CD4-positive, alpha-beta T cell treated with Interleukin-17A for 1 hour (primary cell): ENCODE measurements around the gene NUDT1.

Source experiments
- DNase-seq: peaks from one replicate; pipeline ENCODE4 v3.0.0-alpha.2; 2020

Gene NUDT1

GRCh38 chr7:2224934-2225333, 17.1 kb upstream of the NUDT1 start:
- no peak for DNase-seq

GRCh38 chr7:2225336-2225735, 16.7 kb upstream of the NUDT1 start:
- DNase-seq, result no peak

- no peak for DNase-seq
Measured at GRCh38 chr7:2225830-2226229, 16.2 kb upstream of the NUDT1 start.

GRCh38 chr7:2227699-2228098, 14.3 kb upstream of the NUDT1 start:
- no peak for DNase-seq

- DNase-seq, result no peak
Measured at GRCh38 chr7:2228921-2229320, 13.1 kb upstream of the NUDT1 start.

GRCh38 chr7:2229467-2229866, 12.6 kb upstream of the NUDT1 start:
- DNase-seq, result no peak

- DNase-seq, result no peak
Measured at GRCh38 chr7:2230226-2230625, 11.8 kb upstream of the NUDT1 start.

GRCh38 chr7:2230882-2231281, 11.1 kb upstream of the NUDT1 start:
- no peak for DNase-seq

GRCh38 chr7:2231992-2232765, 9.8 kb upstream of the NUDT1 start:
- DNase-seq, result peak; percentile 19

- DNase-seq, result peak; percentile 90
Measured at GRCh38 chr7:2232766-2233520, 9.1 kb upstream of the NUDT1 start, which contains the start of gene MAD1L1. MAD1L1 (minus strand) TSS chr7:2232945; CDS start chr7:2230133, 2,812 bp downstream.

- no peak for DNase-seq
Measured at GRCh38 chr7:2233926-2234325, 8.1 kb upstream of the NUDT1 start.

GRCh38 chr7:2237109-2237602, 4.9 kb upstream of the NUDT1 start:
- DNase-seq, result peak; percentile 34

GRCh38 chr7:2239242-2239641, 2.8 kb upstream of the NUDT1 start:
- DNase-seq, result no peak

- DNase-seq, result peak; percentile 16
Measured at GRCh38 chr7:2242541-2243429, 759 bp downstream of the NUDT1 start.

- no peak for DNase-seq
Measured at GRCh38 chr7:2243458-2243857, 1.4 kb downstream of the NUDT1 start.

GRCh38 chr7:2244404-2244995, 2.5 kb downstream of the NUDT1 start:
- DNase-seq, result no peak

GRCh38 chr7:2245883-2246675, 4.1 kb downstream of the NUDT1 start:
- DNase-seq, result no peak

GRCh38 chr7:2247141-2247995, 5.3 kb downstream of the NUDT1 start:
- DNase-seq, result no peak

GRCh38 chr7:2248984-2249694, 7.1 kb downstream of the NUDT1 start:
- peak; percentile 16 for DNase-seq

- no peak for DNase-seq
Measured at GRCh38 chr7:2249744-2250323, 7.8 kb downstream of the NUDT1 start.
